ENCODE data around the gene GHSR.

GHSR gene

GRCh38 chr3:172437713-172438112, 10.5 kb downstream of the GHSR start:
- DNase-seq: no peak

- no peak for DNase-seq
Observed at GRCh38 chr3:172415323-172415722, 32.9 kb downstream of the GHSR start.

DNA sequence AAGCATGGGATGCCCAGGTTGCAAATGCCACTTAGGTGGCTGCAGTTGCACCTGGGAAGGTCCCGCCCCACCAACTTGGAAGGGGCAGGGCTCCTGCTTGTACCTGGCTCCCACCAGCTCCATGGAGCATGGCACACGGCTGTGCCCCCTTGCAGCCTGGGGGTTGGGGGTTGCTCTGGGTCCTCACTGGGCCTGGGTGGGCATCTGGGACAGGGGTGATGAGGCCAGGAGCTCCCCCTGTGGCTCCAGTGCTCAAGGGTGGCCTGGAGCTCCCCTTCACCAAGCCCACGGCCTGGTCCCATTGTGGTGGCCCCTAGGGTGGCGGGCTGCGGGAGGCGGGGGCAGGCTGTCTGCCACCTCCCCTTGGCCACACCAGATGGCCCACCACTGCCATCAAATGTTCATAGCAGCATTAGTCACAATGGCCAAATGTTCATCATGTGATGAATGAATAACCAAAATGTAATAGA, 36.7 kb downstream of the GHSR start:
- no peak for DNase-seq

GRCh38 chr3:172410702-172411477, 37.4 kb downstream of the GHSR start:
- no peak for DNase-seq

DNA sequence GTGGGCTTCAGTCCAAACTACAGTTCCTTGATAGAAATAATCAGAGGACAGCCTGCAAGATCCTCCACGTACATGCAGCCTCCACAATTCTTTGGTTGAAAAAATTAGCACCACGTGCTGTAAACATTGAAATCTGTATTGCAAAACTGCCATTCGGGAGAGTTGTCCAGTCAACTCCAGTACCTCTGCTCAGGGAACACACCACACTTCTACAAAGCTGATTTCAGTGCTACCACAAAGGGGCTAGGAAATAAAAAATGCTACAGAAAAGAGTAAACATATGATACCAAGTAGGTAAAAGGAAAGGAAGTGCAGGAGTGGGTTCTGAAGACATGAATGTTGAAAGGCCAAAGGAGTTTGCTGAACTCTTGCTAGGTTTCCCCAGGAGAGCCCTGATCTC, 40.4 kb downstream of the GHSR start:
- DNase-seq: no peak

DNA sequence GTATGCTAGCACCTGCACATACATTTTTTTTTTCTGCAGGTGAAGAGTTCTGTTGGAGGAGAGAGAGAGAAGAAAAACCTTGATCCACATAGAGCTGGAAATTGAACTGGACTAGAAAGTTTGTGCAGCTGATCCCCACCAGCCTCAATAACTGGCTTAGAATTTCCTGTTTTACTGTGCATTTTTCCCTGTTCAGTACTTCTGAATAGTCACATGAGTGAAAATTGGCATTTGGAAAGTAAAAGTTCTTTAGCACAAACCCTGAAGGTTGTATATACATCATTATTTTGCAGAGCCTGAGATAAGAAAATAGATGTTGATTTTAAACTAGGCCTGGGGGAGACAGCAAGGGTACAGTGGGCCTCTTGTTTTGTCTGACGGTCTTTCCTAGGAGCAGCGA, 42.3 kb downstream of the GHSR start:
- DNase-seq: no peak

- no peak for DNase-seq
Observed at GRCh38 chr3:172404237-172404962, 43.9 kb downstream of the GHSR start.

DNA sequence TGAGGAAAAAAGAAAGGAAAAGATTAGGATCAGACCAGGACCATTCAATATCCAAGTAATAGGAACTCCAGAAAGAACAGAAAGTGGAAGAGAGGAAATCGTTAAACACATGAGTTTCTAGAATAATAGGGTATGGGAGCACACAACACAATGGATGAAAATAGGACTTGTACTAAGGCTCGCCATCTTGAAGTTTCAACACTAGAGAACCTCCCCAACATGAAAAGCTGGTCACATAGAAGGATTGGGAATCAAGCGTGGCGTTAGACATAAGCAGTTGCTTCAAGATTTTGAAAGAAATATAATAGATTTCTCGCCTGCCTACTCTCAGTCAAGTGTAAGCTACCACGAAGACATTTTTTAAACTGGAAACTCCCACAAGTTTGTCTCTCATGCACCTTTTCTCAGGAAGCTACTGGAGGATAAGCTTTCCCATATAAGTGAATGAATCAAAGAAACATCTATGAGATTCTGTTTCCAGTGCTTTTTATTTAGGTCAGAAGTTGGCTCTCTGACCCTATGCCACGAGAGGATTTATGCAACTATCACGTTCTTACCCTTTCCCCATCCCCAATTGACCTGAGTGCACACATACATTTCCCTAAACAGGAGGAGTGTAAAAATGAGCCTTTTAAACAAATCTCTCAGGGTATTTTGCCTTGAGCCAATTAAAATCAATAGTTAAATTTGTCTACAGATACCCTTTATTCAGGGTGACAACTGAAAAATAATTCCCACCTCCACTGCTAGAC, 45.2 kb downstream of the GHSR start:
- no peak for DNase-seq

GRCh38 chr3:172402090-172402489, 46.2 kb downstream of the GHSR start:
- DNase-seq: no peak

- DNase-seq: no peak
Observed at GRCh38 chr3:172398484-172398883, 49.8 kb downstream of the GHSR start.

DNA sequence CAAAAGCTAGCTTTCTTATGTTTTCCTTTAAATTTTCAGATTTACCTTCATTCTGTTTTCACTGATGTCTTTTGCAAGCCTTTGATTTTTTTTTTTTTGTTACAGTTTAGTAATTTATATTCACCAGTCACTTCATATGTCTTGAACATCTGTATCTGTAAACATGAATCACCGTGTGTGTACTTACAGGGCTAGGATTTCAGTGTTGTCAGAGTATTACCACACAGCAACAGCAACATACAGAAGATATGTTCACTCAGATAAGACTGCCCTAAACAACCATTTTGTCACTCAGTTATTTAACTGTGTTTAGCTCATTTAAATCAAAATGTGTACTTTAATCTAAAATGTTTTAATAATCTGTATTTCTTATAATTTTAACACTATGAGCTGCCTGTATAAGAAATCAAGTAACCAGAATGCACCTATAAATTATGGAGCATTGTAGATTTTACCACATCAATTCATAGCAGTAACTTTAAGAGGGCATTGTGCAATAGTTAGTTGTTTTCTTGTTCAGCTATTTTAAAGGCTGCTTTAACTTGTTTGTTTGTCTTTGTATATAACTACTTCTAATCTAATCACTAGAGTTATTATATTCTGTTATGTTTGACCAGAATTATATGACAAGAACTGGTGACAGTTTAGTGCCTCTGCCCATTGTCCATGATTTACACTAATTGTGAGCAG, 50.4 kb downstream of the GHSR start:
- DNase-seq: no peak

GRCh38 chr3:172396400-172396799, 51.9 kb downstream of the GHSR start:
- DNase-seq: no peak

- DNase-seq: no peak
Observed at GRCh38 chr3:172394692-172395091, 53.6 kb downstream of the GHSR start.

Measured in right hindlimb (tissue), 1 donor.